ENCODE data around the gene DUSP22.
"Not testable (repeated sequence)": the region's sequence is repeated elsewhere in the genome, so short reads cannot be mapped to it uniquely, and the experiment has no call there.

The DUSP22 gene

DNA sequence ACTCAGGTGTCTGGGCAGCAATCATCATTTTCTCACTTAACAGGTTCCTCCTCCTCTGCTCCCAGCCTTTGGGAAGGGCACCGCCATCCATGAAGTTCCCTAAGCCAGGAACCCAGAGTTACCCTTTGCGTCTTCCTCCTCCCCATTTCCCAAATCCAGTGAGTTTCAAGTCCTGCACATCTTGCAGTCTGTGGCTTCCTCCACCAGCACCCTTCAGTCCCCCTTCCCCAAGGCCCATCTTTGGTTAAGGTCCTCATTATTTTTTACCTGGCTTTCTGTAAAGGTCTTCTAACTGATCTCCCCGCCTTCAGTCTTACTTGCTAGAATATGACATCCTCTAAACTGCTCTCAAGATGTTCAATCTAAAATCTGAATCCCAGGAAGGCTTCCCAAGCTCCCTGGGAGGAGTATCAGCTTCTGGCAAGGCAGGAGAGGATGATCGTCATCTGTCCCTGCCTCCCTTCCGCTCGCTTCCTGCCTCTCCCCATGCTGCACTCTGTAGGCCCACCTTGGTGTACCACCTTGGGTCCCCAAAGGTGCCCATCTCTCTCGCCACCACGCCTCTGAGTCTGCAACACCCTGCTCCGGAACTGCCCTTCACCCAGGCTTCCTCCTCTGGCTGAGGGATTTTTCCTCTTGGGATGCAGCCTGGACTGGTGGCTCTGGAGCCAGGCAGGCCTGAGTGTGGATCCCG lies 11.4 kb upstream of the DUSP22 start:
- FAIRE-seq, result no peak

DNA sequence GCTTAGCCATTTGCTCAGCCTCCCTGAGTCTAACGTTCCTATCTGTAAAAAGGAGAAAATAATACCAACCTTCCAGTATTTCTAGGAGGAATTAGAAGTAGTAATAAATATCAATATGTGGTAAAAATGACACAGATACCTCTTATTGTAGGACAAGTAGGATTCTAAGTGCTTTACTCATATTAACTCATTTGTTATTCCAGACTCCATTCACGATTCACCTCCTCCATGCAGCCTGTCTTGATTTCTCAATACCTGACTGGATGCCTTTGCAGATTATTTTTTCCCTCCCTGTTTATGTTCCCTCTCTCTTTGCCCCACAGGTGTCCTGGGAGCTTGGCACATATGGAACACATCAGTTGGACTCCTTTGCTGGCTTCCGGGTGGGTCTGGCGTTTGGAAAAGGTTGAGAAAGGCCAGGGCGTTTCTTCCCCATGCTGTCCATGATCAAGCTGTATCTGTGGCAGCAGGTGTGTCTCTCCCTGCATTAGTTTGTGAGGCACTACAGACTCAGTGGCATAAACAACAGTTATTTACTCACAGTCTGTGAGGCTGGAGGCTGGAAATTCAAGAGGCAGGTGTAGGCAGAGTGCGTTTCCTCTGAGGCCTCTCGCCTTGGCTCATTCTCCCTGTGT lies 10.7 kb upstream of the DUSP22 start:
- no peak for FAIRE-seq

DNA sequence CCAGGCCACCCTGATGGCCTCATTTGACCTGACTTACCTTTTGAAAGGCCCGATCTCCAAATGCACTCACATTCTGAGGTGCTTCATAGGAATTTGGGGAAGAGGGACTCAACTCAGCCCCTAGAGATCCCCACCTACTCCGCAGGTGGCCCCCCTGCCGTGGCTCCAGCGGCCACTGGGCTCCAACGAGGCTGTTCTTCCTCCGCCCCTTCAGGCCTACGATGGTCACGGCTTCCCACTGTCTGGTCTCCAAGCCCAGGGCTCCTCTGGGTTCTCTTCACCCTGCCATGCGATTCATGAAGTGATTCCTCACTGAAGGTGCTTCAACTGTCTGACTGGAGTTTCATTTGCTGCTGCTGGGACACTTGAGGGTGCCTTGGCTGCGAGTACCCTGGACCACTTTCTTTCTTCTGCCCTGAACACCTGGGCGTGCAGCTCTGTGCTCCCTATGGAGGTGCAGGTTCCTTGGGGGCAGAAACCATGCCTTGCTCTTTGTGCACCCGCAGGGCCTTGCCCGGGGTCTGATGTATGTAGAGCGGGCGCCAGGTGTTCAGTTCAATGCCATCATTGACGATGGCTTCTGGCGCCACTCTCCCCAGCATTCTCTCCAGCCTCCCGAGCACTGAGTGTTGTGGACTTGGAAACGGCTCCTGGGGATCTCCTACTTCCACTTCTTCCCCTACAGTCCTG lies 10.0 kb upstream of the DUSP22 start:
- no peak for FAIRE-seq

DNA sequence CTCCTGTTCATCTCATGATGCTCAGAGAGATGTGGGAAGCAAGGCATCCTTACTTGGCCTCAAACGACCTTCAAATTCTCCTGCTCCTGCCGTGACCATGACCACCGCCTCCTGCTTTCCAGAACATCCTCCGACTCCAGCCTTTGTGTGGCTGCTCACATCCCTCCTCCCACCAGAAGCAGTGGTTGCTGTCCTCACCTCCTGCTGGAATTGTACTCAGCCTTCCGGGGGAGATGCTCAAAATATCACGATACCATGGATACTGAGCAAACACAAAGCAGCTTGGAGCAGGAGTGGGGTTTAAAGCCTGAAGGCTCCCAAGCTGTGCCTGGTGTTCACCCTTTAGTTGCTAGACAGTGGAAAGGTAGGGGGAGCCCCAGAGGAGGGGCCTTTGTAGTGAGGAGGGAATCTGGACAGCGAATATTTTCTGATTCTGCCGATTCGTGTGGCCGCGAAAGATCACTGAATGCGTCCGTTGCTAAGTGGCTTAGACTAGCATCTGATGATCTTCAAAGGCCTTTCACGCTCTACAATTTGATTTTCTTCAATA lies 9.3 kb upstream of the DUSP22 start:
- no peak for FAIRE-seq

DNA sequence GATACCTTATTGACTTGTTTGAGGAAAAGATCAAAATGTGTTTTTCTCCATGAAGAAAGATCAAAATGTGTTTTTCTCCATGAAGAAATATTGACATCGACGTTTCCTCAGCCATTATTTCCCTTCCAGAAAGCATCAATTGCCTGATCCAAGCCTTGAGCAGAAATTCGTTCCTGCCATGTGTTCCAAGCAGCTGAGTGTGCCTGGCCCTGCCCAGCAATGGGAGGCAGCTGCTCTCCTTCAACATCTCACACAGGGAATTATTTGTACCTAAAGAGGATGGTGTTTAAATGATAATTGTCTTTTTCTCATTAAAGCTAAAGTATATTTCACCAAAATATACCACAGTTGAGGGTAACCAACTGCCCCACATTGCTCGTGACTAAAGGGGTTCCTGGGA lies 7.8 kb upstream of the DUSP22 start:
- FAIRE-seq, result no peak

DNA sequence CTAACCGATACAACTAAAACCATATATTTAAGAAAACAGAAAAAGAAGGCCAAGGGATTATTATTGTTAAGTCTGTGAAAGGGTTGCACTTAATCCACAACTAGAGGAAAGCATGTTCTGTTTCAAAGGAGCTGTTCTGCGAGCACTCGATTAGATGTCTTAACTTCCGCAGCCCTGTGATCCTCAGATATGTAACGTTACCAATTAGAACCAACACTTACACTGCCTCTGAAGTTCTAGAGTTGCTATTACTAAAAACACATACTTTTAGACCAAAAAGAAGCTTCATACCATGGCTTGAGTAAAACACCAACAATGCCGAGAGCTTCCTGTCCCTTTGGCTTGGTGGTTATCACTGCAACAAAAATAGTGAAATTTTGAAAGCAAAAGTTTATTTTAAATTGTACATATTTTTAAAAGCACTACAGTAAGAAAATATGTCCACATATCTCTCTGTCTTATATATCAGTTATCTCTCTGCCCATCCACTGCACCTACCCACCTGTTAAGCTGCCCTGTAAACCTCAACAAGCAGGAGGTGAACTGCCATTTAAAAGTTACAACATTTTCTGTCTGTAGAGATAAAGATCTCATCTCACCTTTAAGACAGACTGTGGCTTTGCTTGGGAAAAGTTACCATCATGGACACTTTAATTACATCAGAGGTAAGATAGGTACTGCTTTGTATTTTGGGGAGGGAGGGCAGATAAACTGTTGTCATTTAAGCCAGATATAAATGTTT lies 7.1 kb upstream of the DUSP22 start:
- FAIRE-seq, result no peak

DNA sequence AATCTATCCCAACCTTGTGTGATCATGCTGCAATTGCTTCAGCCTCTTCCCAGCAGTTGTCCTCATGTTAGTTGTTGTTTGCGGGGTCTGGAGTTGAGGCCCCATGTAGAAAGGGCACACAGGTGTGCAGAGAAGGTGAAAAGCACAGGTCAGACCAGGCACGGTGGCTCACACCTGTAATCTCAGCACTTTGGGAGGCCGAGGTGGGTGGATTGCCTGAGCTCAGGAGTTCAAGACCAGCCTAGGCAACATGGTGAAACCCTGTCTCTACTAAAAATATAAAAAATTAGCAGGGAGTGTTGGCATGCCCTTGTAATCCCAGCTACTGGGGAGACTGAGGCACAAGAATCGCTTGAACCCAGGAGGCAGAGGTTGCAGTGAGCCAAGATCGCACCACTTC lies 6.4 kb upstream of the DUSP22 start:
- not testable (repeated sequence) for FAIRE-seq

DNA sequence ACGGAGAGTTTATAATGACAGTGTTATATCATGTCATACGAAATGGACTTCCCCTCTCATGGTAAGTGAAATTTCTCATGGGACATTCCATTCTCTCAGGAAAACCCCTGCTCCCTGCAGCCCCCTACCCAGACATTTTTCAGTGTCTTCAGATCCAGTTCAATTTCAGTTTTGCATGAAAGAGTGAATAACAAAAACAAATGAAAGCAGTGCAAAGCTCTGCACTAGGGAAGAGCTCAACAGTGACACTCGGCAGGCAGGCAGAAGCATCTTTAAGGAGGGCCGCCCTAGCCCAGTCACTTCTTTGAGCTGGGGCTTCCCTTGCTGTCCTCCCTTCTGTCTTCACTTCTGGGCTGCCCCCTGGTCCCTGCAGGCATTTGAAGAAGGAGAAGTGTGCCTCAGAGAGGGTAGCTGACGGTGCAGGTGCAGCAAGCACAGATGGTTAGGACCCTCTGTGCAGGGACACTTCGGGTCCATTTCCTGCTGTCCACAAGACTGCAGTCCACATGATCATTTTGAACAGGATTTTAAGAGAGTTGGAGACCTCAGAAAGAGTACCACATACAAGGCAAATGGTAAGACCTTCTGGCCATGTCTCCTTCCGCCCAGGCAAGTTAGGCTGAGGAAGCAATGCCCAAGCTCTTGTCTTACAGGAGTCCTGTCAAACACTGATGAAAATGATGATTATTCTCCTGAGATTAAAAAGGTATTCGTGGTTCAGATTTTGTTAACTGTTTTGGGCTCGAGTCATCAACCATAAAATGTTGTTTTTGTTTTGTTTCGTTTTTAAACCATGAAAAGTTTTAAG lies 5.4 kb upstream of the DUSP22 start:
- no peak for FAIRE-seq

DNA sequence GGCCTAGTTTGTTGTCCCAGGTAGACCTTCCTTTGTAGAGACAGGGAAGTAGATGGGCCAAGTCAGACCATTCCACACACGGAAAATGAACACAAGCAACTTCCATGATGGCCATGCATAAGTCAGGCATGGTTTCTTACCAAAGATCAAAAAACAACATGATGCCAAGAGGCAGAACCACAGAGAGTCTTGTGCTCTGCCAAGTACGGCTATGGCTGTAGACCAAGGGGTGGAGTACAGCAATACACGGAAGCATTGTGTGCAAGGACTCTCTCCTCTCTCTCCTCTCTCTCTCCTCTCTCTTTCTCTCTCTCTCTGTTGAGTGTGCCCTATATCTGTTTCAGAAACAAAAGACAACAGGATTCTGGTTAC lies 4.8 kb upstream of the DUSP22 start:
- FAIRE-seq, result no peak

DNA sequence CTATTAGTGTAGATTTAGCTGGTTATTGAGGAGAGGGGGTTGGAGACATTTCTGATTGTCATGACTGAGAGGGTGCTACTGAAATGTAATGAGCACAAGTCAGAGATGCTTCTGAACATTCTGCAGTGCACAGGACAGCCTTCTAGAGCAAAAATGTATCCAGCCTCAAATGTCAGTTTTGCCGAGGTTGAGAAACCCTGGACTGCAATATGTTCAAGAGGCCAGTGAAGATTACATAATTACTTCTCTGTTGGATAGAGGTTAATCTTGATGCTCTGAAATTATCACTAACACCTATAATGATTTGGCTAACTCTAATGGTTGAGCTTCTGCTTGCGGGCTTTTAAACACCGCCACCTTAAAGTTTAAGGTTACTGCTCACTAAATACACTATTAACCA lies 3.4 kb upstream of the DUSP22 start:
- FAIRE-seq, result no peak

DNA sequence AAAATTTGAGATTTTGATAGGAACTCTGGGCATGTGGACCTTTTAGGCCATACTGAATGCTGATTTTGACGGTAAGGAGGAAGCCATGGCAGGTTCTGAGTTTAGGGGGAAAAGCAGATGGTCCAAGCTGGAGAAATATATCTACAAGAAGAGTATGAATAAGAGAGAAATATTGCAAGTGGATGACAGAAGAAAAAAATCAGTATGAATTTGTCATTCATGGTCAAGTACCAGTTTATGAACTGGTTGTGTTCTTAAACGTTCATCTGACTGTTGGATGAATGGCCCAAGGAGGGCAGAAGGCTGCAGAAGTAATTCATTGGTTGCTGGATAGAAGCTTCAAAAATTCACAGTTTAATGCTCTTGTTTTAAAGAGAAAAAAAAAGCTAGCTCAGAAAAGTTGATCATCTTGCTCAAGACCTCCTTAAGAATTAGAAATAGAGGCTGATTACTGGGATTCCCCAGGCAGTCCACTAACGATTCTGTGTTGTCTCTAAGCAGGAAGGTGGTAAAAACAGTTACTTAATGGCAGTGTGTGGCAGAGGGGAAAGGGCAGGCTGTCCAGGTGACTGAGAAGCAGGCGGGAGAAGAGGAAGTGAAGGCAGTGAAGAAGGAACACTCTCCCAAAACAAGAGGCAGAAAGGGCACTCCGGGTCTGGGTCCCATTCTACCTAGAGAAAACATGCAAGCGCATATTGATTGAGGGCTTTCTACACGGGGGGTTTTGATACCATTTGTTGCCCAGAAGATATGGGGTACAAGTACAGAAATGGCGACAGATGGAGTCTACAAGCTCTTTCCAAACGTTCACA lies 2.0 kb upstream of the DUSP22 start:
- FAIRE-seq, result no peak

DNA sequence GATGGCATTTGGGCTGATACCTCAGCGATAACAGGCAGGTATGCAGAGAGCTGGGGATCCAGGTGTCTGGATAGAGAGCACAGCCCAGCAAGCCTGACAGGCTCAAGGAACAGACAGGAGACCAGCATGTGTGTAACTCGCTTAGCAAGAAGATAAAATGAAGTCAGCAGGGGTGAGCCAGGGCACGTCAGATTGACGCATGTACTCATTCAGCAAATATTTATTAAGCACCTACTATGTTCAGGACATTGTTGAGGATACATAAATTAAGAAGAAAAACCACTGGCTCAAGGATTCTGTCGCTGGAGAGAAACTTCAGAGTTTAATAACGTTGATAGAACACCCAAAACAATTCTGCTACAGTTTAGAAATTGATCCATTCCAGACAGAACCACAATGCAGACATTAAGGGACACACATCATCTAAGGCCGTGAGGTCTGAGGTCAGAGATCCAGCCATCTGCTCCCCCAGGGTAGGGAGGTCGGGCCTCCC lies 1.0 kb upstream of the DUSP22 start:
- no peak for FAIRE-seq

DNA sequence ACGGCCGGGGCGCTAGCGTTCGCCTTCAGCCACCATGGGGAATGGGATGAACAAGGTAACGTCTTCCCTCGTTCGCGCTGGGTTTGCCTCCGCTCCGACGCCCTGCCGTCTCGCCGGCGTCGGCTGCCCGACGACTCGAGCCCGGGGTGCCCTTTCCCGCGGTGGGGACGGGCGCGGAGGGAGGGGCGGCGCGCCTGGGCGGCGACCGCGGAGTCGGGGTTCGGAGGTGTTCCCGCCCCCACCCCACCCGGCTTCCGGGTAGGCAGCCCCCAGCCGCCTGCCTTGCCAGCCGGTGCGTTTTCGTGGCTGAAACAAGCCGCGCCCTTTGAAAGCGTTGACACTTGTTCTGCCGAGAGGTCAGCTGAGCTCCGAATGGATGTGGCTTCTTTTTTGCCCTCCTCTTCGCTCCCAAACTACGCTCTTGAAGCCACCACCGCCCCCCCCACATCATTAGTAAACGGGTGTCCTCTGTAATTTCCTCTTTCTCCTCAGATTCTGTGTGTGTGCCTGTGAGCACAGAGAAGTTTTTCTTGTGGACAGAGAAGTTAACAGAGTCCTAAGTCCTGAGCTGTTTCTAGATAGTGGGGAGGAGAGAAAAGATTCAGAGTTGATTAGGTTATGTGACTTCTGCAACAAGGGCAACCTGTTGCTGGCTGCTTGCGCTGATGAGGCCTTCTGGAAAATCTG lies 362 bp downstream of the DUSP22 start:
- FAIRE-seq, result no peak

DNA sequence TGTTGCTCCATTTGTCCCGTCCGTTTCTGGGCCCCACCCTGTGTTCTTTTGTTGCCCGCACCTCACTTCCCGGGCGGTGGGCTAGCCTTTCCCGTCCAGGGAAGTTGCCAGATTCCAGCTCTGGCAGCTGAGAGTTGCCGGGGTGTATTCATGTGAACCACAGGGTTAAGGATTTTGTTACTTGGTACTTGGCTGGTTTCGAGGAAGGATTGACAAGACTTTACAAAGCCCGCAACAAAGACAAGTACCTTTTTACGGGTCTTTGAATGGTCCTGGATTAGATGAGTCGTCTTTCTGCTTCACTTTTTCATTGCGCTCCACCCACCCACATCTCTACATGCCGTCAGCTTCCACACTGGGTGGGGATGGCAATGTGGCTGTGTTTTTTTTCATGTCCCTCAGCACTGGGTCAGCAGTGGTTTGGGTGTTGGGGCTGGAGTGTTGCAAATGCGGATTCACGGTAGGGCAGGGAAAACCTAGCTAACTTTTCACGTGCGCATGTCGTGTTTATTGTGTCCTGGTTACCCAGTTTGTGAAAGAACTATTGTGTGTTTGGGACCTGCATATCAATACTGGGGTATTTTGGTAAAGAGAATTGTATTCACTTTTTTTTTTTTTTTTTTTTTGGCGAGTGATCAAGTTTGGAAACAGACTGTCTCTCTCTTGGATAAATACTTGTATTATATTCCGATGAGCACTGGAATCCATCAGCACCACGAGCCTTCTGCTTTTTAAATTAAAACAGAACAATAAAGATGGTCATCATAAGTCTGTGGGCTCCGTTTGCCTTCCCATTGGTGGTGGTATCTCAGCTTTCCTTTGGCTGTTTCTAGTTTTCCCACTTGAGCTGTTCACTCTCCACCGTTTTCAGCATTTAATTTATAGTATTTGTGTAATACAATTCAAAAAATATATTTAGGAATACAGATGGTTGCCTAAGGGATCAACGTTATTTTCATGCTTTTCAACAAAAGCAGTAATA lies 1.2 kb downstream of the DUSP22 start:
- FAIRE-seq, result no peak

DNA sequence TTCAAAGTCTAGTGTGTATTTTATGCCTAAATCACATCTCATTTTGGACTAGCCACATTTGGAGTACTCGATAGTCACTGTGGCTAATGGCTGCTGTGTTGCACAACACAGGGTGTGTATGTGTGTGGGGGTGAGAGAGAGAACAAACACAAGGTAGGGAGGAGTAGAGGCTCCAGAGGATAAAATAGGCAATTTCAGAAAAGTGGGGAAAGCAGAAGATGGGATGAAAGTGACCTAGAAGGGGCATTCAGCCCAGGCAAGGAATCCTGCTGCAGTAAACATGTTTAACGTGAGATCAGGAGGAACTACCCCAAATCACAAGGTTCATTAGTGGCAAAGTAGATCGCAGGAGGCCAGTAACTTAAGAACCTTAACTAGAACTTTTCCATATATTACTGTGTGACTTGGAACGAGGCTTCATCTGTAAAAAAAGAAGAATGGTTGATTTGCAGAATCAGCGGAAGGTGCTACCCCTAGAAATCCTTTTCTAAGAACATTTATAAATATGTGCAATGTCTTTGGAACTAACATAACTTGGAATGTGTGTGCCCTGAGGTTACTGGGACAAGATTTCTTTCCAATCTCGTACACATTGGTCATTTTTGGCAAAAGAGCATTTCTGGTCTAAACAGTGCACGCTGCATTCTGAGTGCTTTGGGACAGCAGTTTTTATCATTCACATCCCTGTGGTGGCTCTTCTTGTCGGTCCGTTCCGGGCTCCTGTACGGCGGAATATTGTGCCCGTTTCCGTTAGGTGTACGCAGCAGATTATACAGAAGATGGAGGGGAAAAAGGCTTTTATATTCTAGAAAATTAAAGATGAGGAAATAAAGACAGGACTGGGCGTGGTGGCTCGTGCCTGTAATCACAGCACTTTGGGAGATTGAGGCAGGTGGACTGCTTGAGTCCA lies 2.6 kb downstream of the DUSP22 start:
- FAIRE-seq, result no peak

DNA sequence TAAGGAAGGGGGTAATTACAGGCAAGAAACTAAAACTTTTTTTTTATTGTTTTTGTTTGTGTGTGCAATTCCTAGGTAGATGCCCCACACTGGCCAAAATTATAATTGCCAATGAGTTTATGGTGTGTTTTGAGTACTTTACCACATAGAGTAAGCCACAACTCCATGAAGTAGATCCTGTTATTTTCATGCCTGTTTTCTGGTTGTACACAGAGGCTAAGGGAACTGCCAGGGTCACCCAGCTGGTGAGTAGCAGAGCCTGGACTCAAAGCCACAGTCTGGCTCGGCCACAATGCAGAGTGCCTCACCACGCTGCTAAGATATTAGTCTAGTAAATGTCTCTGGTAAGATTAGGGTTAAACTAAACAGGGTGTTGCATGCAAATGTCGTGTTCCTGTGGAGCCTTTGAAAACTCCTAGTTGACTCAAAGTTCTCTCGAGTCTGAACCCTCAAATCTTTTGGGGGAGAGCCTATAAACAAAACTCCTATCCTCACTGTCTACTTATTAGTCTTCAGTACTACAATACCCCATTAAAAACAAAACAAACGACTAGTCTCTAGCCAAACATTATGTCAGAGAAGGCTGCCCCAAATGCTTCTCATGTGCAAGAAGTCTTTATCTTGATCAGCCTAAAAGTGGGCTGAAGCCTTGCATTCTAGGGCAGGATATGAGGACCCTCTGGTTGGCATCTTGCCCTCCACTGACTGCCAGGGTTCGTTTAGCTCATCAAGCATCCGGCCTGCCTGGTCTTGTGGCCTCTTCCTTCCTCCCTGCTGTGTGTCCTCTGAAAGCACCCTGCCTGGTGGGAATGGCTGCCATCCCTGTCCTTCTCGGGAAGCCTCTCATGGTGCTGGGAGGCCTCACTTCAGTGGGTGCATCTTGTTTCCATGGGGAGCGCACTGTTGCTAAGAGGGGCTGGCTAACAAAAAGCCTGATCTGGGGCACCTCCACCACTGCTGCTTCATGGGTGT lies 4.2 kb downstream of the DUSP22 start:
- FAIRE-seq, result no peak
